Lower leg skin (tissue), 3 donors: ENCODE data around the gene RGS13.

Source experiments
- CTCF ChIP-seq, 3 donors: fragments of 450-650 bp; IDR thresholded peaks; one replicate each; pipeline ENCODE4 v1.5.1; 2016; ENCODE audit warnings: antibody characterized with exemption in 3 of 3, mild to moderate bottlenecking in 3 of 3, moderate library complexity in 2 of 3
- POLR2A ChIP-seq, 2 donors: fragments of 450-650 bp; IDR thresholded peaks; one replicate each; pipeline ENCODE4 v1.6.1; 2016 to 2017; ENCODE audit warnings: antibody characterized with exemption in 2 of 2, mild to moderate bottlenecking in 1 of 2, moderate library complexity in 1 of 2

- TF ChIP-seq CTCF (IDR thresholded peaks at IDR 0.05) (no peak), POLR2A (IDR thresholded peaks at IDR 0.05) (no peak)
Measured at GRCh38 chr1:192707978-192708547, 72.1 kb downstream of the RGS13 start.
